Mesendoderm (in vitro differentiated cells): ENCODE measurements around the gene RXRA.

Source experiments
- DNase-seq: peaks from one replicate; pipeline ENCODE4 v3.0.0; 2013
- H2AK5ac ChIP-seq: 2 replicates; pipeline ENCODE4 v1.6.1; 2013; ENCODE audit warnings: low read length, inconsistent platforms
- H2BK120ac ChIP-seq: 2 replicates; pipeline ENCODE4 v1.6.1; 2013; ENCODE audit warnings: low read depth, mild to moderate bottlenecking, low read length, moderate library complexity, mixed read lengths
- H2BK15ac ChIP-seq: replicated peaks from 2 replicates; pipeline ENCODE4 v1.6.1; 2013; ENCODE audit warnings: low read depth, mild to moderate bottlenecking, moderate library complexity
- H2BK5ac ChIP-seq: 2 replicates; pipeline ENCODE4 v1.6.1; 2013; ENCODE audit warnings: low read length, inconsistent platforms
- H3K18ac ChIP-seq: 2 replicates; pipeline ENCODE4 v1.6.1; 2013; ENCODE audit warnings: mild to moderate bottlenecking, low read length, mixed read lengths
- H3K23ac ChIP-seq: one replicate; pipeline ENCODE4 v1.6.1; 2013; ENCODE audit warnings: low read length
- H3K27ac ChIP-seq: 2 replicates; pipeline ENCODE4 v1.5.1; 2013; ENCODE audit warnings: low read depth, mild to moderate bottlenecking, inconsistent platforms, low read length, moderate library complexity
- H3K27me3 ChIP-seq: 2 replicates; pipeline ENCODE4 v1.6.1; 2013; ENCODE audit warnings: low read length, control low read depth, mild to moderate bottlenecking, inconsistent platforms; ENCODE audit not compliant: insufficient read depth, poor library complexity
- H3K36me3 ChIP-seq: 2 replicates; pipeline ENCODE4 v1.6.1; 2013; ENCODE audit warnings: low read length, inconsistent platforms; ENCODE audit not compliant: control insufficient read depth, insufficient read depth
- H3K4ac ChIP-seq: one replicate; pipeline ENCODE4 v1.6.1; 2013; ENCODE audit warnings: low read depth, mild to moderate bottlenecking, low read length, moderate library complexity
- H3K4me1 ChIP-seq: 2 replicates; pipeline ENCODE4 v1.6.1; 2013; ENCODE audit warnings: low read depth, low read length, inconsistent platforms; ENCODE audit not compliant: control insufficient read depth
- H3K4me2 ChIP-seq: 2 replicates; pipeline ENCODE4 v1.6.1; 2013; ENCODE audit warnings: low read length
- H3K4me3 ChIP-seq: 2 replicates; pipeline ENCODE4 v1.5.1; 2013; ENCODE audit warnings: mild to moderate bottlenecking, low read length
- H3K56ac ChIP-seq: one replicate; pipeline ENCODE4 v1.6.1; 2013; ENCODE audit warnings: low read length
- H3K79me1 ChIP-seq: 2 replicates; pipeline ENCODE4 v1.6.1; 2013; ENCODE audit warnings: low read length, inconsistent platforms
- H3K79me2 ChIP-seq: 2 replicates; pipeline ENCODE4 v1.6.1; 2013; ENCODE audit warnings: mild to moderate bottlenecking, low read length; ENCODE audit not compliant: control insufficient read depth, insufficient read depth
- H3K9ac ChIP-seq: 2 replicates; pipeline ENCODE4 v1.6.1; 2013; ENCODE audit warnings: low read length, inconsistent platforms
- H4K5ac ChIP-seq: one replicate; pipeline ENCODE4 v1.6.1; 2013; ENCODE audit warnings: low read length
- H4K8ac ChIP-seq: one replicate; pipeline ENCODE4 v1.6.1; 2013; ENCODE audit warnings: low read depth, mild to moderate bottlenecking, control low read depth, low read length, moderate library complexity
- WGBS: extraction: QIAGEN DNeasy Blood & Tissue Kit; methylation state at CpG from one replicate; pipeline ENCODE4 v1.1.7; 2013; ENCODE audit warnings: low lambda C conversion rate, missing lambda C conversion rate; ENCODE audit not compliant: insufficient coverage; ENCODE audit errors: extremely low coverage; 5-methylcytosine and 5-hydroxymethylcytosine counted together

The RXRA gene

GRCh38 chr9:134295746-134296250, 30.5 kb upstream of the RXRA start:
- no peak overlapping the region for H4K5ac ChIP-seq
- no peak overlapping the region for H3K4me2 ChIP-seq
- no peak overlapping the region for H3K23ac ChIP-seq
- H3K56ac ChIP-seq: no peak overlapping the region
- H3K9ac ChIP-seq: no peak overlapping the region
- no peak overlapping the region for H2BK5ac ChIP-seq
- no peak overlapping the region for H2AK5ac ChIP-seq
- H2BK15ac ChIP-seq: no peak overlapping the region
- H3K27ac ChIP-seq: no peak overlapping the region
- no peak overlapping the region for H3K4me3 ChIP-seq
- no peaks in the 10 kb centered on the region for H3K79me1 ChIP-seq
- no CpG with 5 or more reads among the region's 12 CpGs for WGBS
- no peaks in the 10 kb centered on the region for H3K79me2 ChIP-seq
- no peak overlapping the region for H3K4ac ChIP-seq
- H3K27me3 ChIP-seq: no peaks in the 10 kb centered on the region
- H4K8ac ChIP-seq: no peak overlapping the region
- H3K4me1 ChIP-seq: peaks cover 4% of the 10 kb centered on the region
- H3K18ac ChIP-seq: no peak overlapping the region
- H3K36me3 ChIP-seq: no peaks in the 10 kb centered on the region
- no peak overlapping the region for H2BK120ac ChIP-seq
- no peak for DNase-seq

GRCh38 chr9:134296301-134297082, 29.8 kb upstream of the RXRA start:
- H3K79me2 ChIP-seq: no peaks in the 10 kb centered on the region
- H4K5ac ChIP-seq: no peak overlapping the region
- H3K9ac ChIP-seq: no peak overlapping the region
- H3K79me1 ChIP-seq: no peaks in the 10 kb centered on the region
- H3K27me3 ChIP-seq: no peaks in the 10 kb centered on the region
- no peak for DNase-seq
- H3K56ac ChIP-seq: no peak overlapping the region
- H3K4ac ChIP-seq: no peak overlapping the region
- WGBS: no CpG with 5 or more reads among the region's 25 CpGs
- no peak overlapping the region for H2AK5ac ChIP-seq
- no peak overlapping the region for H3K18ac ChIP-seq
- H3K36me3 ChIP-seq: no peaks in the 10 kb centered on the region
- H3K23ac ChIP-seq: no peak overlapping the region
- no peak overlapping the region for H4K8ac ChIP-seq
- no peak overlapping the region for H3K27ac ChIP-seq
- no peak overlapping the region for H3K4me3 ChIP-seq
- H3K4me2 ChIP-seq: no peak overlapping the region
- H2BK15ac ChIP-seq: no peak overlapping the region
- H3K4me1 ChIP-seq: peaks cover 4% of the 10 kb centered on the region
- no peak overlapping the region for H2BK5ac ChIP-seq
- no peak overlapping the region for H2BK120ac ChIP-seq

- no peak overlapping the region for H3K56ac ChIP-seq
- no peak overlapping the region for H4K5ac ChIP-seq
- no peaks in the 10 kb centered on the region for H3K27me3 ChIP-seq
- no peak overlapping the region for H2BK5ac ChIP-seq
- WGBS: no CpG with 5 or more reads among the region's 14 CpGs
- H4K8ac ChIP-seq: no peak overlapping the region
- H3K79me1 ChIP-seq: no peaks in the 10 kb centered on the region
- no peak overlapping the region for H3K23ac ChIP-seq
- H3K4me1 ChIP-seq: peaks cover 4% of the 10 kb centered on the region
- H2BK15ac ChIP-seq: no peak overlapping the region
- no peak overlapping the region for H3K18ac ChIP-seq
- no peak for DNase-seq
- no peak overlapping the region for H3K4me3 ChIP-seq
- no peak overlapping the region for H3K4me2 ChIP-seq
- H2AK5ac ChIP-seq: no peak overlapping the region
- H2BK120ac ChIP-seq: no peak overlapping the region
- H3K9ac ChIP-seq: no peak overlapping the region
- no peak overlapping the region for H3K27ac ChIP-seq
- no peaks in the 10 kb centered on the region for H3K79me2 ChIP-seq
- no peaks in the 10 kb centered on the region for H3K36me3 ChIP-seq
- H3K4ac ChIP-seq: no peak overlapping the region
These were observed 29.2 kb upstream of the RXRA start for GRCh38 chr9:134297083-134297410.

- H3K18ac ChIP-seq: no peak overlapping the region
- no peak overlapping the region for H2BK5ac ChIP-seq
- no CpG with 5 or more reads among the region's 9 CpGs for WGBS
- no peak overlapping the region for H3K23ac ChIP-seq
- no peaks in the 10 kb centered on the region for H3K27me3 ChIP-seq
- H3K4ac ChIP-seq: no peak overlapping the region
- no peak overlapping the region for H3K56ac ChIP-seq
- DNase-seq: no peak
- no peak overlapping the region for H4K8ac ChIP-seq
- no peaks in the 10 kb centered on the region for H3K79me2 ChIP-seq
- H4K5ac ChIP-seq: no peak overlapping the region
- H3K36me3 ChIP-seq: no peaks in the 10 kb centered on the region
- H3K4me2 ChIP-seq: no peak overlapping the region
- H2BK120ac ChIP-seq: no peak overlapping the region
- H2BK15ac ChIP-seq: no peak overlapping the region
- no peak overlapping the region for H3K9ac ChIP-seq
- H3K4me3 ChIP-seq: no peak overlapping the region
- peaks cover 4% of the 10 kb centered on the region for H3K4me1 ChIP-seq
- no peak overlapping the region for H3K27ac ChIP-seq
- no peaks in the 10 kb centered on the region for H3K79me1 ChIP-seq
- no peak overlapping the region for H2AK5ac ChIP-seq
These were observed 28.7 kb upstream of the RXRA start for GRCh38 chr9:134297576-134297975.

- Histone ChIP-seq H3K56ac (no peak overlapping the region), H2BK15ac (no peak overlapping the region), H4K8ac (no peak overlapping the region), H3K27me3 (no peaks in the 10 kb centered on the region), H3K4me3 (no peak overlapping the region), H2BK5ac (no peak overlapping the region), H3K4ac (no peak overlapping the region), H2AK5ac (no peak overlapping the region), H3K23ac (no peak overlapping the region), H3K79me1 (no peaks in the 10 kb centered on the region), H3K9ac (no peak overlapping the region), H3K36me3 (no peaks in the 10 kb centered on the region), H3K4me2 (no peak overlapping the region), H3K79me2 (no peaks in the 10 kb centered on the region), H3K27ac (no peak overlapping the region), H2BK120ac (no peak overlapping the region), H4K5ac (no peak overlapping the region), H3K18ac (no peak overlapping the region), H3K4me1 (peaks cover 4% of the 10 kb centered on the region)
- DNase-seq: no peak
- WGBS: no CpG with 5 or more reads among the region's 6 CpGs
These were observed 28.3 kb upstream of the RXRA start for GRCh38 chr9:134298000-134298399.

- H2BK120ac ChIP-seq: no peak overlapping the region
- no peaks in the 10 kb centered on the region for H3K79me2 ChIP-seq
- no peak overlapping the region for H3K4me3 ChIP-seq
- H3K79me1 ChIP-seq: no peaks in the 10 kb centered on the region
- H3K23ac ChIP-seq: no peak overlapping the region
- no peak overlapping the region for H2AK5ac ChIP-seq
- DNase-seq: no peak
- H3K27me3 ChIP-seq: no peaks in the 10 kb centered on the region
- H3K27ac ChIP-seq: no peak overlapping the region
- no peak overlapping the region for H2BK5ac ChIP-seq
- H3K36me3 ChIP-seq: no peaks in the 10 kb centered on the region
- H3K4me1 ChIP-seq: peaks cover 4% of the 10 kb centered on the region
- H2BK15ac ChIP-seq: no peak overlapping the region
- H4K5ac ChIP-seq: no peak overlapping the region
- H4K8ac ChIP-seq: no peak overlapping the region
- no CpG with 5 or more reads among the region's 5 CpGs for WGBS
- H3K56ac ChIP-seq: no peak overlapping the region
- H3K4me2 ChIP-seq: no peak overlapping the region
- no peak overlapping the region for H3K18ac ChIP-seq
- no peak overlapping the region for H3K9ac ChIP-seq
- H3K4ac ChIP-seq: no peak overlapping the region
These were observed 27.2 kb upstream of the RXRA start for GRCh38 chr9:134299068-134299467.
